K562 (cell line): ENCODE measurements around the gene ZNF33A. TPM values are rescaled to one million over a fixed set of nuclear protein-coding genes. Genes with fewer than 3 reads are reported as not detected.

Source experiments
- ARNT ChIP-seq, 2 experiments: fragments of 450-650 bp; IDR thresholded peaks; 2 replicates each; pipeline ENCODE4 v1.6.1; 2016; ENCODE audit warnings: mild to moderate bottlenecking in 1 of 2
- CCAR2 ChIP-seq: fragments of 200-400 bp; formaldehyde crosslinking; IDR thresholded peaks from 2 replicates; pipeline ENCODE4 v1.6.1; 2017; ENCODE audit warnings: mild to moderate bottlenecking, low read depth, low read length
- CXXC5 ChIP-seq: fragments of 250-450 bp; sonication (Bioruptor Pico); IDR thresholded peaks from 2 replicates; pipeline ENCODE4 v1.8.0; 2022; ENCODE audit warnings: inconsistent platforms, mild to moderate bottlenecking, moderate library complexity
- FOXA1 ChIP-seq: fragments of 450-650 bp; IDR thresholded peaks from 2 replicates; pipeline ENCODE4 v1.6.1; 2016; ENCODE audit warnings: mild to moderate bottlenecking, borderline replicate concordance
- FOXA3 ChIP-seq, 2 experiments: fragments of 450-650 bp in 1 of 2; sonication (generic) in 1 of 2; formaldehyde crosslinking; IDR thresholded peaks in 1 of 2; conservative IDR thresholded peaks in 1 of 2; 2 replicates each; pipeline versions ENCODE4 v1.4.0 to v1.8.0; 2020 to 2022; ENCODE audit warnings: mild to moderate bottlenecking in 2 of 2, missing genetic modification reagents in 1 of 2
- HMG20B ChIP-seq: fragments of 250-450 bp; sonication (Bioruptor Pico); IDR thresholded peaks from 2 replicates; pipeline ENCODE4 v1.5.0; 2021; ENCODE audit warnings: mild to moderate bottlenecking
- ILF3 ChIP-seq: fragments of 450-650 bp; IDR thresholded peaks from 2 replicates; pipeline ENCODE4 v1.6.1; 2018; ENCODE audit warnings: antibody characterized with exemption, mild to moderate bottlenecking, moderate library complexity, borderline replicate concordance
- IRF2 ChIP-seq: sonication (generic); formaldehyde crosslinking; IDR thresholded peaks from 2 replicates; pipeline ENCODE4 v1.8.1; 2022; ENCODE audit warnings: mild to moderate bottlenecking, missing genetic modification reagents
- KAT2B ChIP-seq: IDR thresholded peaks from one replicate; pipeline ENCODE4 v1.6.1; 2012; ENCODE audit warnings: low read depth, mild to moderate bottlenecking, control low read depth, inconsistent platforms, low read length, moderate library complexity
- NFXL1 ChIP-seq: fragments of 450-650 bp; formaldehyde crosslinking; IDR thresholded peaks from 2 replicates; pipeline ENCODE4 v1.4.0; 2021; ENCODE audit warnings: mild to moderate bottlenecking
- PTBP1 ChIP-seq: fragments of 200-400 bp; formaldehyde crosslinking; IDR thresholded peaks from 2 replicates; pipeline ENCODE4 v1.6.1; 2017; ENCODE audit warnings: low read depth, low read length
- SRSF7 ChIP-seq: fragments of 200-400 bp; formaldehyde crosslinking; optimal IDR thresholded peaks from 2 replicates; pipeline ENCODE3; 2017; ENCODE audit warnings: mild to moderate bottlenecking, low read depth, low read length
- TFAM ChIP-seq: fragments of 250-450 bp; sonication (Bioruptor Pico); conservative IDR thresholded peaks from 2 replicates; pipeline ENCODE4 v1.5.0; 2021; ENCODE audit warnings: mild to moderate bottlenecking, moderate library complexity
- ZFPM2 ChIP-seq: fragments of 250-450 bp; sonication (Bioruptor Pico); IDR thresholded peaks from 2 replicates; pipeline ENCODE4 v1.5.1; 2022; ENCODE audit warnings: mild to moderate bottlenecking
- ZKSCAN3 ChIP-seq: fragments of 250-450 bp; sonication (Bioruptor Pico); IDR thresholded peaks from 2 replicates; pipeline ENCODE4 v1.4.0; 2020
- ZNF12 ChIP-seq: sonication (generic); formaldehyde crosslinking; IDR thresholded peaks from 2 replicates; pipeline ENCODE4 v1.4.0; 2020; ENCODE audit warnings: mild to moderate bottlenecking, missing genetic modification reagents
- ZNF354B ChIP-seq: fragments of 250-450 bp; sonication (Bioruptor Pico); IDR thresholded peaks from 2 replicates; pipeline ENCODE4 v1.4.0; 2020
- ZNF444 ChIP-seq: fragments of 250-450 bp; sonication (Bioruptor Pico); IDR thresholded peaks from 2 replicates; pipeline ENCODE4 v1.4.0; 2020; ENCODE audit warnings: mild to moderate bottlenecking, moderate library complexity
- ZNF583 ChIP-seq: fragments of 250-450 bp; sonication (Bioruptor Pico); IDR thresholded peaks from 2 replicates; pipeline ENCODE4 v1.4.0; 2020
- ZNF589 ChIP-seq: fragments of 200-800 bp; sonication (Bioruptor generic); IDR thresholded peaks from 2 replicates; pipeline ENCODE4 v1.6.1; 2016; ENCODE audit warnings: low read depth, missing genetic modification characterization, missing compliant biosample characterization
- ZNF79 ChIP-seq: fragments of 250-450 bp; sonication (Bioruptor Pico); IDR thresholded peaks from 2 replicates; pipeline ENCODE4 v1.4.0; 2020; ENCODE audit warnings: low read depth, mild to moderate bottlenecking, moderate library complexity
- ZSCAN32 ChIP-seq: fragments of 450-650 bp; formaldehyde crosslinking; IDR thresholded peaks from 2 replicates; pipeline ENCODE4 v1.4.0; 2020; ENCODE audit warnings: mild to moderate bottlenecking, moderate library complexity
- polyA plus RNA-seq, 8 experiments: library from polyadenylated mRNA; depleted of rRNA in 4 of 8; stranded (reverse) in 5 of 8; unstranded in 3 of 8; fragments of >200 nt; fragmentation: Nextera tagmentation in 2 of 8; fragmentation: Illumina TruSeq in 1 of 8; extraction: Ambion mirVana in 2 of 8; extraction: Trizol in 1 of 8; gene quantifications; 2 replicates each; pipeline versions ENCODE4 v1.2.1 to v1.2.3, GENCODE V29; 2011 to 2014; ENCODE audit warnings: inconsistent platforms in 1 of 8, missing spikeins in 1 of 8
- total RNA-seq, 7 experiments: library from RNA; depleted of rRNA in 6 of 7; stranded (reverse); fragments of >200 nt in 6 of 7; fragmentation: Illumina TruSeq in 2 of 7; extraction: Trizol in 2 of 7; gene quantifications; 2 replicates each; pipeline versions ENCODE4 v1.2.1 to v1.2.3, GENCODE V29; 2011 to 2021; ENCODE audit warnings: low replicate concordance in 1 of 7
- TF ChIP-seq, protein P1 (sequence below): sonication (generic); formaldehyde crosslinking; IDR thresholded peaks from 2 replicates; pipeline ENCODE4 v1.4.0; 2020; ENCODE audit warnings: mild to moderate bottlenecking, missing genetic modification reagents
- TF ChIP-seq, protein P2 (sequence below): fragments of 450-650 bp; IDR thresholded peaks from 2 replicates; pipeline ENCODE4 v1.6.1; 2016; ENCODE audit warnings: borderline replicate concordance
- TF ChIP-seq, protein P3 (sequence below): fragments of 450-650 bp; IDR thresholded peaks from 2 replicates; pipeline ENCODE4 v1.6.1; 2016

ZNF33A gene
- total and polyA plus RNA-seq, 9 of the 15 experiments (the other 6 are each of a cell fraction or from before 2014, with no cell fraction given), result 8.1 to 27.5 (median 16.4) TPM

DNA sequence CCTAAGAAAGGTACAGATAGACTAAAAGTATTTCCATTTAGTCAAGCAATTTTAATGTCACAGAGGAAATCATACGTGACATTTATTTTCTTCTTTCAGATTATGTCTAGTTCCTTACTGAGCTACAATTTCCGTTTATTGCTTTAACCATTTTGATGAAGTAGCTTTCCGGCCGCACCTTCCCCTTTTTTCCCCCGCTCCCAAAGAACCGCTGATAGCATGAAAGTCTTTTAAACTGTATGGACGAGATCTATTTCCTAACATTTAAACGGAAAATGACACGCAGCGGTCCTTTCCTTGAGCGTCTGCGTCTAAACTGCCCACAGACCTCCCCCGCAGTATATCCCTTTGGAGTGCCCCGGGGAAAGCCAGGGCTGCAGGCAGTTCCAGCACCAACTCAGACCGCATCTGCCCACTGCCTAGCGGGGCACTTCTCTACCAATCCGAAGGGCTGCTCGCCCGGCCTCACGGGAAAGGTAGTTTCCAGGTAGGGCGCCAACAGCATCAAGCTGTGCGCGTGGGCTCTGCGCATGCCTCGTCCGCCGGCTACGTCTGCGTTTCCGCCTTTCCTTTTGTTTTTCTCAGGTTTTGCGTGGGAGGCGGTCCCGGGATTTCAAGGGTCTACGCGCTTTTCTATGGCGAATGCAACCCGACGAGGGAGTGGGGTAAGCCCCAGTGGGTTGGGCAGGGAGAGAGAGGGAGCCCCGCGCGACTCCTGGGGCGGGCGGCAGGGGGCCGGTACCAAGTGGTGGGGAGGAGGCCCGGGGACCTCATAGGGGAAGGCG, at the start of gene ZNF33A (continued):
- TF ChIP-seq ZSCAN32 (CRISPR knock-in tag), result no peak
- TF ChIP-seq PTBP1, result no peak
- TF ChIP-seq ZNF79, result no peak
- no peak for TF ChIP-seq NFXL1 (CRISPR knock-in tag)
- TF ChIP-seq ILF3, result no peak
- no peak for TF ChIP-seq ZNF589 (CRISPR knock-in tag)
- no peak for TF ChIP-seq ZNF583
- TF ChIP-seq HMG20B (CRISPR knock-in tag), result no peak
- TF ChIP-seq ZNF12 (CRISPR knock-in tag), result no peak
- TF ChIP-seq ZNF354B (CRISPR knock-in tag), result no peak
- TF ChIP-seq ZKSCAN3 (CRISPR knock-in tag), result no peak
- TF ChIP-seq KAT2B, result no peak
- TF ChIP-seq ZFPM2 (CRISPR knock-in tag), result no peak
- TF ChIP-seq, protein P1, sequence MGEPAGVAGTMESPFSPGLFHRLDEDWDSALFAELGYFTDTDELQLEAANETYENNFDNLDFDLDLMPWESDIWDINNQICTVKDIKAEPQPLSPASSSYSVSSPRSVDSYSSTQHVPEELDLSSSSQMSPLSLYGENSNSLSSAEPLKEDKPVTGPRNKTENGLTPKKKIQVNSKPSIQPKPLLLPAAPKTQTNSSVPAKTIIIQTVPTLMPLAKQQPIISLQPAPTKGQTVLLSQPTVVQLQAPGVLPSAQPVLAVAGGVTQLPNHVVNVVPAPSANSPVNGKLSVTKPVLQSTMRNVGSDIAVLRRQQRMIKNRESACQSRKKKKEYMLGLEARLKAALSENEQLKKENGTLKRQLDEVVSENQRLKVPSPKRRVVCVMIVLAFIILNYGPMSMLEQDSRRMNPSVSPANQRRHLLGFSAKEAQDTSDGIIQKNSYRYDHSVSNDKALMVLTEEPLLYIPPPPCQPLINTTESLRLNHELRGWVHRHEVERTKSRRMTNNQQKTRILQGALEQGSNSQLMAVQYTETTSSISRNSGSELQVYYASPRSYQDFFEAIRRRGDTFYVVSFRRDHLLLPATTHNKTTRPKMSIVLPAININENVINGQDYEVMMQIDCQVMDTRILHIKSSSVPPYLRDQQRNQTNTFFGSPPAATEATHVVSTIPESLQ (CRISPR knock-in tag), result no peak
- TF ChIP-seq ARNT (IDR thresholded peaks at IDR 0.05), result no peak
- TF ChIP-seq, protein P2, sequence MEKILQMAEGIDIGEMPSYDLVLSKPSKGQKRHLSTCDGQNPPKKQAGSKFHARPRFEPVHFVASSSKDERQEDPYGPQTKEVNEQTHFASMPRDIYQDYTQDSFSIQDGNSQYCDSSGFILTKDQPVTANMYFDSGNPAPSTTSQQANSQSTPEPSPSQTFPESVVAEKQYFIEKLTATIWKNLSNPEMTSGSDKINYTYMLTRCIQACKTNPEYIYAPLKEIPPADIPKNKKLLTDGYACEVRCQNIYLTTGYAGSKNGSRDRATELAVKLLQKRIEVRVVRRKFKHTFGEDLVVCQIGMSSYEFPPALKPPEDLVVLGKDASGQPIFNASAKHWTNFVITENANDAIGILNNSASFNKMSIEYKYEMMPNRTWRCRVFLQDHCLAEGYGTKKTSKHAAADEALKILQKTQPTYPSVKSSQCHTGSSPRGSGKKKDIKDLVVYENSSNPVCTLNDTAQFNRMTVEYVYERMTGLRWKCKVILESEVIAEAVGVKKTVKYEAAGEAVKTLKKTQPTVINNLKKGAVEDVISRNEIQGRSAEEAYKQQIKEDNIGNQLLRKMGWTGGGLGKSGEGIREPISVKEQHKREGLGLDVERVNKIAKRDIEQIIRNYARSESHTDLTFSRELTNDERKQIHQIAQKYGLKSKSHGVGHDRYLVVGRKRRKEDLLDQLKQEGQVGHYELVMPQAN, result no peak
- no peak for TF ChIP-seq FOXA1
- TF ChIP-seq SRSF7, result no peak
- no peak for TF ChIP-seq CXXC5 (CRISPR knock-in tag)
- no peak for TF ChIP-seq TFAM
- TF ChIP-seq, protein P3, sequence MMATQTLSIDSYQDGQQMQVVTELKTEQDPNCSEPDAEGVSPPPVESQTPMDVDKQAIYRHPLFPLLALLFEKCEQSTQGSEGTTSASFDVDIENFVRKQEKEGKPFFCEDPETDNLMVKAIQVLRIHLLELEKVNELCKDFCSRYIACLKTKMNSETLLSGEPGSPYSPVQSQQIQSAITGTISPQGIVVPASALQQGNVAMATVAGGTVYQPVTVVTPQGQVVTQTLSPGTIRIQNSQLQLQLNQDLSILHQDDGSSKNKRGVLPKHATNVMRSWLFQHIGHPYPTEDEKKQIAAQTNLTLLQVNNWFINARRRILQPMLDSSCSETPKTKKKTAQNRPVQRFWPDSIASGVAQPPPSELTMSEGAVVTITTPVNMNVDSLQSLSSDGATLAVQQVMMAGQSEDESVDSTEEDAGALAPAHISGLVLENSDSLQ, result no peak
- TF ChIP-seq IRF2, result no peak
- TF ChIP-seq ZNF444 (CRISPR knock-in tag), result no peak
- no peak for TF ChIP-seq CCAR2
- TF ChIP-seq FOXA3 (CRISPR knock-in tag; conservative IDR thresholded peaks at IDR 0.05 in 1 of 2, IDR thresholded peaks at IDR 0.05 in 1 of 2), result no peak
